Stimulated activated CD8-positive, alpha-beta memory T cell treated with anti-CD3 and anti-CD28 coated beads, Interleukin-4, amount 100 ng/mL, for 48 hours (primary cell): Measurements from ENCODE around the gene ZNF587.
"Not testable (repeated sequence)": the region's sequence is repeated elsewhere in the genome, so short reads cannot be mapped to it uniquely, and the experiment has no call there.

Source experiments
- DNase-seq: peaks from one replicate; pipeline ENCODE4 v3.0.0-alpha.2; 2020

The ZNF587 gene

GRCh38 chr19:57849666-57850473 lies at the start of gene ZNF587:
ZNF587 (plus strand) TSS chr19:57849859; CDS start chr19:57850039, 180 bp downstream.
- DNase-seq: peak; percentile 83

DNA sequence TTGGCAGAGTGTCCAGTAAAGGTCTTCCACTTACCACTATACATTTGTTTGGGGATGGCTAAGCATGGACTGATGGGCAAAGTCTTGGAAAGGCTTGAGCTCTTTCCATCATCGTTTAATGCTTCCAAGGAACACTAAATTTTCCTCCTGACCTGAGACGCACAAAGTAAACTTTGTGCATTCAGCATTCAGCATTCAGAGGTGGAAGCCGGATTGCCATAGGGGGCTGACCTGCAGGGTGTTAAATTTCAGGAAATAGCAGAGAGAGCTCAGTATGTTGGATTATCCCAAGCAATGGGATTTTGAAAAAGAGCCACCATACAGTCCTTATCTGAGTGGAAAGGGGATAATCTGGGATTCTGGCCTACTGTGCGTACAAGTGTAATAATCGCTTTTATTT lies 49.0 kb upstream of the ZNF587 start:
- DNase-seq: no peak

DNA sequence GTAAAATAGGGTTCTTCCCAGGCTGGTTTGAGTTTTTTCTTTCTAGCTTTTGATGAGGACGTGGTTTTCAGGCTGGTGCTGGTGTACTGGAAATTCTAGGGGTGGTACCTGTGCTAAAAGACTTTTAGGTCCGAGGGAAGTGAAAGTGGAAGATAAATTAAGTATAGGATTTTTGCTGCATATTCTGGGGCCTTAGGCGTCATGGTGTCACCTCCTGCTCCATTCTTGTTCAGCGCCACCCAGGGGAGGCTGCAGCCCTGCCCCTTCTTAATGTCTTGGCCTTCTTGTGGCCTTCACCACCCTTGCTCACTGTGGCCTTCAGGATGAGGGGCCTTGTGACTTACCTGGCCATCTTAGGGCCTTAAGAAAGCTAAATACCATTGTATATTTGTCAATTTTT lies 47.4 kb upstream of the ZNF587 start:
- no peak for DNase-seq

DNA sequence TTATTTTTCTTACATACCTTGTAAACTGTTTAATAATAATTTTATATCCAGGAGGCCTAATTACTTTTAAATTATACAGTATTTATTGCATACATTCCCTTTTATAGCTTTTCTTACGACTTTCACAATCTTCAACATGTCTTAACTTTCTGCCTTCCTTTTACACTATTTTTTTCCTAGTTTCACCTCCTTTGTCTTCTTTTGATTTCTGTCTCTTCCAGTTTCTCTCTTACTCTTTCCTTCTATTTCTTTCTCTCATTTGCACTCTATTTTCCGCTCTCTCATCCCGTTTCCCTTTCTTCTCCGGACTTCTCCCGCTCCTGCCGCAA lies 46.4 kb upstream of the ZNF587 start:
- DNase-seq: no peak

- DNase-seq: no peak
Observed at GRCh38 chr19:57803594-57804325, 45.9 kb upstream of the ZNF587 start.

- no peak for DNase-seq
Observed at GRCh38 chr19:57807541-57807940, 42.1 kb upstream of the ZNF587 start.

- DNase-seq: not testable (repeated sequence)
Observed at GRCh38 chr19:57810410-57811295, 39.0 kb upstream of the ZNF587 start.

DNA sequence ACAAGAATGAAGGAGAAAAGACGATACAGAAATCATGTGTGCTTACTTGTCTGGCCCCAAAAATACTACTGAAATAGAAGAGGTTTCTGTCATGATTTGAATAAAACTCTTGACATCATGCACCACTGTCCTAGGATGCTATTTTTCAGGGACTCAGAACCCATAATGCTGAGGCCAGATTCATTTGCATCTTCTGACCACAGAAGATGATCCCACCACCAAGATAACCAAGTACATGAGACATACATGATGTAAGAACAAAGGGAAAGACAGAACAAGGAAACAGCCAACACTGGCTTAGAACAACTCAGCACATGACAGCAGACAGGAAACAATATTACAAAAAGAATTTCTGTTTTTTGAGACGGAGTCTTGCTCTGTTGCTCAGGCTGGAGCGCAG lies 37.4 kb upstream of the ZNF587 start:
- no peak for DNase-seq

DNA sequence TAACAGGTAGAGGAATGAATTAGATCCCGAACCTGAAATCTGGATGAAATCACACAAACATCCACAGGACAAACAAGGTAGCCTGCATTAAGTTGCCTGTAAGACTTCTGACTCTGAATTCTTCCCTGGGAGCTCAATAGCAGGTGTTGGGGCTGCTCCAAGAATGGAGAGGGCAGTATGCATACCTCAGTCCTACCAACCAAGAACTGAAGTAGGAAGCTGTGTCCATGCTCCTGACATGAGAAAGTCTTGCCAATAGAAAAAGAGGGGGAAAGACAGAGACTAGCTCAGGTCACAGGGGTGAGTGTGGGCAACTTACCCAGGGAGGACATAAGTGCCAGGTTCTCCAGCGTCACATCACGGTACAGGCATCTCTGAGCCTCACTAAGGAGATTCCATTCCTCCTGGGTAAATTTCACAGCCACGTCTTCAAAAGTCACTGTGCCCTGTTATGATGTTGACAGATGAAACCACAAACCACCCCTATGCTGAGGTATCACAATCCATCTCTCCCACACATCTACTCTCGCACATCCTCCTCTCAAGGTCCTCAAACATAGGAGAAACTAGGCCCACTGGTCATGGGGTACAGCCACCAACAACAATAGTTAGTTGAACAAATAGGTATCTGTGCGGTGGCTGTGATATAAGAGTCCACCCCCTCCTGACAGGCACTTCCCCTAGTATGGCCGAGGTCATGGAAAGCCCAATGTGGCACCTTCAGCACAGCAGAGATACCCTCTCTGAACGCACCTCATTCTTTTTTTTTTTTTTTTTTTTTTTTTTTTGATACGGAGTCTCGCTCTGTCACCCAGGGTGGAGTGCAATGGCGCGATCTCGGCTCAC lies 36.5 kb upstream of the ZNF587 start:
- not testable (repeated sequence) for DNase-seq

GRCh38 chr19:57813919-57814504 lies 35.6 kb upstream of the ZNF587 start:
- no peak for DNase-seq

- DNase-seq: peak; percentile 77
Observed at GRCh38 chr19:57814505-57815246, 35.0 kb upstream of the ZNF587 start, which contains the start of gene ZNF552. ZNF552 (minus strand) TSS chr19:57814913; CDS start chr19:57814743, 170 bp downstream.

DNA sequence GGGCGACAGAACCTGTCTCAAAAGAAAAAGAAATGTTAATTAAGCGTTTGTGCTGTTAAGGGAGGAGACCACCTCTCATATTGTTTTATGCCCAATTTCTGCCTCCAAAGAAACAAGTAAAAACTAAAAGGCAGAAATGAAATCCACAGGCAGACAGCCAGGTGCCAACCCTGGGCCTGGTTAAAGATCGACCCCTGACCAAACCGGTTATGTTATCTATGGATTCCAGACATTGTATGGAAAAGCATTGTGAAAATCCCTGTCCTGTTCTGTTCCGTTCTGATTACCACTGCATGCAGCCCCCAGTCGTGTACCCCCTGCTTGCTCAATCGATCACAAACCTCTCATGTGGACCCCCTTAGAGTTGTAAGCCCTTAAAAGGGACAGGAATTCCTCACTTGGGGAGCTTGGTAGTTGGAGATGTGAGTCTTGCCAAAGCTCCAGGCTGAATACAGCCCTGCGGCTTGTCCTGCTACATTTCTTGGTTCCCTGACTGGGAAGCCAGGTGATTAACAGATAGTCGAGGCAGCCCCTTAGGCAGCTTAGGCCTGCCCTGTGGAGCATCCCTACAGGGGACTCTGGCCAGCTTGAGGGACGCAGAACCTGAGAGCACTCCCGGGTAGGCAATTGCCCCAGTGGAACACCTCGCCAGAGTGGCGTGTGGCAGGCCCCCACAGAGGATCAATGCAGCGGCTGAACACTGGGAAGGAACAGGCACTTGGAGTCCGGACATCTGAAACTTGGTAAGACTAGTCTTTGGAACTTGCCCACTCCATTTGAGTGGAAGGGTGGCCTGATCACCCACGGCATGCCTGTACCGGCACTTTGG lies 34.2 kb upstream of the ZNF587 start:
- DNase-seq: no peak

- no peak for DNase-seq
Observed at GRCh38 chr19:57816652-57817051, 33.0 kb upstream of the ZNF587 start.

DNA sequence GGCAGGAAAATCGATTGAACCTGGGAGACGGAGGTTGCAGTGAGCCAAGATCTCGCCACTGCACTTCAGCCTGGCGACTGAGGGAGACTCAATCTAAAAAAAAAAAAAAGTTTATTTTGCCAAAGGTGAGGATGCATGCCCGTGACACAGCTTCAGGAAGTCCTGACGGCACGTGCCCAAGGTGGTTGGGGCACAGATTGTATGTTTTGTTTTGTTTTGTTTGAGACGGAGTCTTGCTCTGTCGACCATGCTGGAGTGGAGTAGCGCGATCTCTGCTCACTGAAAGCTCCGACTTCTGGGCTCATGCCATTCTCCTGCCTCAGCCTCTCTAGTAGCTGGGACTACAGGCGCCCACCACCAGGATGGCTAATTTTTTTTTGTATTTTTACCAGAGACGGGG lies 31.7 kb upstream of the ZNF587 start:
- DNase-seq: no peak

DNA sequence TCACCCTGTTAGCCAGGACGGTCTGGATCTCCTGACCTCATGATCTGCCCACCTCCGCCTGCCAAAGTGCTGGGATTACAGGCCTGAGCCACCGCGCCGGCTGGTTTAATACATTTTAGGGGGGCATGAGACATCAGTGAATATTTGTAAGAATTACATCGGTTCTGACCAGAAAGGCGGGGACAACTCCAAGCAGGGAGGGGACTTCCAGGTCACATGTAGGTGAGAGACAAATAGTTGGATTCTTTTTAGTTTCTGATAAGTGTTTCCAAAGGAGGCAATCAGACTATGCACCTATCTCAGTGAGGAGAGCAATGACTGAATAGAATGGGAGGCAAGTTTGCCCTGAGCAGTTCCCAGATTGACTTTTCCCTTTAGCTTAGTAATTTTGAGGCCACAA lies 31.3 kb upstream of the ZNF587 start:
- DNase-seq: no peak

GRCh38 chr19:57819475-57820148 lies 30.0 kb upstream of the ZNF587 start:
- peak; percentile 82 for DNase-seq

GRCh38 chr19:57820599-57820998 lies 29.1 kb upstream of the ZNF587 start:
- DNase-seq: no peak

DNA sequence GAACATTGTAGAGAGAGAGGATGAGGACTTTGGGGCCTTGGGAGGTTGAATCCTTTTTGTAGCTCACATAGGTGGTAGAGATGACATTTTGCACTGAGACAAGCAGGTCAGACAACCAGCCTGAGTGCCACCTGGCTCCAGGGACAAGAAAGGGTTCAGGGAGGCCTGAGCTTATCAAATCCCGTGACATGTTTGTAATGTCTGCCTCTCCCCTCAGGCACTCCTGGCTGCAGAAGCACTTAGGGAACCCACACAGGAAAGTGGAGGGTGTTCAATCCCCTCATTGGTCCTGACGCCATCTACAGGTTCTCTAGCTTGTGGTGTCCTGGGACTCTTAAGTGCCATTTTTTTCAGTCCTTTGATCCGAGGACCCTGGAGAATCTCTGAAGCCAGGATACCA lies 28.6 kb upstream of the ZNF587 start:
- DNase-seq: not testable (repeated sequence)

DNA sequence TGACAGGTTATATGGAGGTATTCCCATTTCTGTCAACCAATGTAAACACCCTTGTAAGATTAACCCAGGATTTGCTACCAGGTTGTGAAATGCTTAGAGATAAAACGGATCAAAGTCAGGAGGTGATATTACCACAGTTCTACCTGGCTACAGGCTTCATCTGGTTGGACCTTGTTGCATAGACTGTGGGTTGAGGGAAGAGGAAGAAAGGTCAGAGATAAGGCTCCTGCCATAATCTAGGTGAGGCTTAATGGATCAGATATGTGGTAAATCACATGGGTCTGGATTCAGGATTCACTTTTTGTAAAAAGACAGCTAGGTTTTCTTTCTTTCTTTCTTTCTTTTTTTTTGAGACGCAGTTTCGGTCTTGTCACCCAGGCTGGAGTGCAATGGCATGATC lies 28.2 kb upstream of the ZNF587 start:
- not testable (repeated sequence) for DNase-seq

- DNase-seq: not testable (repeated sequence)
Observed at GRCh38 chr19:57823155-57823554, 26.5 kb upstream of the ZNF587 start.
